Hepatocyte (in vitro differentiated cells): Measurements from ENCODE around the gene ITGAD.

ENCODE experiments used
- CTCF ChIP-seq: fragments of 200-600 bp; sonication (generic); IDR thresholded peaks from 2 replicates; pipeline ENCODE4 v1.5.1; 2016; ENCODE audit warnings: antibody characterized with exemption, mild to moderate bottlenecking; ENCODE audit not compliant: poor library complexity
- EZH2 ChIP-seq: fragments of 200-600 bp; sonication (generic); IDR thresholded peaks from 2 replicates; pipeline ENCODE4 v1.6.1; 2016; ENCODE audit warnings: antibody characterized with exemption, mild to moderate bottlenecking, borderline replicate concordance
- EZH2phosphoT487 ChIP-seq: fragments of 200-600 bp; sonication (generic); IDR thresholded peaks from one replicate; pipeline ENCODE4 v1.6.1; 2018; ENCODE audit warnings: antibody characterized with exemption, mild to moderate bottlenecking, low read depth, moderate library complexity; ENCODE audit not compliant: unreplicated experiment, severe bottlenecking

- TF ChIP-seq CTCF (no peak), EZH2 (no peak), EZH2phosphoT487 (no peak)
These were observed 45.7 kb upstream of the ITGAD start for GRCh38 chr16:31347445-31347844.
